Naive B cell (primary cell): ENCODE results near the gene PDRG1. TPM values are rescaled to one million over a fixed set of nuclear protein-coding genes. Genes with fewer than 3 reads are reported as not detected.
A peak's percentile ranks its signal among the peaks of the same experiment; 100 is the strongest.
"Not testable (repeated sequence)": the region's sequence is repeated elsewhere in the genome, so short reads cannot be mapped to it uniquely, and the experiment has no call there.

Experiments used
- ATAC-seq, 2 donors: fragments of 150-1000 bp; cut with Tn5 transposase; 2 replicates each; pipeline ENCODE4 v1.10.0; 2021; ENCODE audit warnings: low read depth in 2 of 2, mild to moderate bottlenecking in 2 of 2, moderate library complexity in 2 of 2
- DNase-seq: peaks from one replicate; pipeline ENCODE4 v3.0.0; 2022
- H3K27ac Mint-ChIP-seq, 6 donors: one replicate each; pipeline ENCODE4 v1.8.0; 2020 to 2022; ENCODE audit warnings: mild to moderate bottlenecking in 6 of 6, mixed read lengths in 6 of 6, moderate library complexity in 5 of 6, inconsistent platforms in 2 of 6
- H3K27me3 Mint-ChIP-seq, 3 donors: one replicate each; pipeline ENCODE4 v1.8.0; 2021 to 2022; ENCODE audit warnings: mixed read lengths in 3 of 3, mild to moderate bottlenecking in 1 of 3
- H3K36me3 Mint-ChIP-seq, 2 donors: one replicate each; pipeline ENCODE4 v1.8.0; 2020 to 2022; ENCODE audit warnings: mixed read lengths in 2 of 2, inconsistent platforms in 1 of 2, mild to moderate bottlenecking in 1 of 2
- H3K4me1 Mint-ChIP-seq, 3 donors: one replicate each; pipeline ENCODE4 v1.8.0; 2020 to 2022; ENCODE audit warnings: mixed read lengths in 3 of 3, inconsistent platforms in 1 of 3, mild to moderate bottlenecking in 1 of 3, moderate library complexity in 1 of 3
- H3K4me3 Mint-ChIP-seq, 8 donors: one replicate each; pipeline ENCODE4 v1.8.0; 2020 to 2022; ENCODE audit warnings: mild to moderate bottlenecking in 8 of 8, mixed read lengths in 8 of 8, moderate library complexity in 8 of 8, inconsistent platforms in 2 of 8
- H3K9me3 Mint-ChIP-seq, 7 donors: one replicate each; pipeline ENCODE4 v1.8.0; 2020 to 2022; ENCODE audit warnings: mixed read lengths in 7 of 7, mild to moderate bottlenecking in 5 of 7, inconsistent platforms in 2 of 7, moderate library complexity in 1 of 7
- polyA plus RNA-seq, 6 donors: library from polyadenylated mRNA; unstranded; fragments of 300-500 nt; fragmentation: Illumina TruSeq; gene quantifications; one replicate each; pipeline ENCODE4 v1.2.3, GENCODE V29; 2021; ENCODE audit warnings: low read depth in 6 of 6

Gene PDRG1
- polyA plus RNA-seq, 6 donors from 2014 or later = 16.3 to 27.4 (median 20.8) TPM

DNA sequence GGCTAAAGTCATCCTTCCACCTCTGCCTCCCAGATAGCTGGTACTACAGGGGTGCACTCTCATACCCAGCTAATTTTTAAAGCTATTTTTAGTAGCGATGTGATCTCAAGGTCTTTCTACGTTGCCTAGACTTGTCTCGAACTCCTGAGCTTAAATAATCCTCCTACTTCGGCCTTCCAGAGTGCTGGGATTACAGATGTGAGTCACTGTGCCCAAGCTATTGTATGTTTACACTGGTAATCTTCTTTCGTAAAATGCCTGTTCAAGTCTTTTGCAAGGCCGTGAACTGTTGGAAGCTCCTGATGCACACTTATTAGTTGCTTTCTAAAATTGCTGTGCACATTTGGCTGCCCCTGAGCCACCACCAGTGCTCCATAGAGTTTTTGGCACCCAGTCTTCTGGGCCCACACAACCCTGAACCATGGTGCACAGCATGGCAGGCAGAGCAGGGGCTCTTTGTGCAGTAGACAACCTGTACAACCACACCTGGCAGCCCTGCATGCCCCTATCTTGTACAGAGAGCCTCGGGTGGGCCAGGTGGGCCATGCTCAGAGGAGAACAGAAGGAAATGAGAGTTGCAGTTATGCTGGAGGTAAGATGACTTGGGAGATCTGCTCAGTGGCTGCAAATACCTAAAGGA, 33.3 kb downstream of the PDRG1 start:
- ATAC-seq (no peak), DNase-seq (no peak)
- Mint-ChIP-seq H3K27ac (peak overlapping the region in 1 of 6 donors; percentile 38), H3K4me3 (no peak overlapping the region), H3K27me3 (peaks cover 0 to 26% (median 7%) of the 10 kb centered on the region in 3 donors), H3K9me3 (no peaks in the 10 kb centered on the region), H3K4me1 (peaks cover 5 to 13% (median 10%) of the 10 kb centered on the region in 3 donors), H3K36me3 (no peaks in the 10 kb centered on the region)

- not testable (repeated sequence) for H3K36me3 Mint-ChIP-seq, H3K4me3 Mint-ChIP-seq, DNase-seq, H3K9me3 Mint-ChIP-seq, ATAC-seq
- Mint-ChIP-seq H3K27me3 (peaks cover 0 to 20% (median under 1%) of the 10 kb centered on the region in 3 donors), H3K27ac (peak overlapping the region in 1 of 6 donors; percentile 75), H3K4me1 (peaks cover 0 to 11% (median 10%) of the 10 kb centered on the region in 3 donors)
Measured at GRCh38 chr20:31917962-31918412, 33.9 kb downstream of the PDRG1 start.

DNA sequence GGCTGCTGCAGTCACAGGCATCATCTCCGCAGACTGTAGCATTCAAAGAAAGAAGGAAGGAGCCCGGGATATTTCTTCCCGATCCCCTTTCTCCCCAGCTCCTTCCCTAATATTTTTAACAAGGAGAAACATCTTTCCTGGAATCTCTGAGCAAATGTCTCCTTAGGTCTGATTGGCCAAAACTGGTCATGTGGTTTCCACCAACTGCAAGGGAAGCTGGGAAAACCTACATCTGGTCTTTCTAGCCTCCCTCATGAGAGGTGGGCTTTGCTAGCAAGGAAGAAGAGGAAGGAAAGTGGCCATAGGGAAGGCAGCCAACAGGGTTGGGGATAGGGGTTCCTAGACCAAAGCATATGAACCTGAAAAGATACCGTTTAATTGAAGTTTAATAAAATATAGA, 35.1 kb downstream of the PDRG1 start:
- Mint-ChIP-seq H3K36me3 (no peaks in the 10 kb centered on the region), H3K4me3 (peak overlapping the region in 1 of 8 donors; percentile 31), H3K9me3 (no peaks in the 10 kb centered on the region), H3K27ac (no peak overlapping the region), H3K27me3 (peaks cover 0 to 15% (median 0%) of the 10 kb centered on the region in 3 donors), H3K4me1 (peaks cover 0 to 11% (median 10%) of the 10 kb centered on the region in 3 donors)
- DNase-seq (no peak), ATAC-seq (no peak)

DNA sequence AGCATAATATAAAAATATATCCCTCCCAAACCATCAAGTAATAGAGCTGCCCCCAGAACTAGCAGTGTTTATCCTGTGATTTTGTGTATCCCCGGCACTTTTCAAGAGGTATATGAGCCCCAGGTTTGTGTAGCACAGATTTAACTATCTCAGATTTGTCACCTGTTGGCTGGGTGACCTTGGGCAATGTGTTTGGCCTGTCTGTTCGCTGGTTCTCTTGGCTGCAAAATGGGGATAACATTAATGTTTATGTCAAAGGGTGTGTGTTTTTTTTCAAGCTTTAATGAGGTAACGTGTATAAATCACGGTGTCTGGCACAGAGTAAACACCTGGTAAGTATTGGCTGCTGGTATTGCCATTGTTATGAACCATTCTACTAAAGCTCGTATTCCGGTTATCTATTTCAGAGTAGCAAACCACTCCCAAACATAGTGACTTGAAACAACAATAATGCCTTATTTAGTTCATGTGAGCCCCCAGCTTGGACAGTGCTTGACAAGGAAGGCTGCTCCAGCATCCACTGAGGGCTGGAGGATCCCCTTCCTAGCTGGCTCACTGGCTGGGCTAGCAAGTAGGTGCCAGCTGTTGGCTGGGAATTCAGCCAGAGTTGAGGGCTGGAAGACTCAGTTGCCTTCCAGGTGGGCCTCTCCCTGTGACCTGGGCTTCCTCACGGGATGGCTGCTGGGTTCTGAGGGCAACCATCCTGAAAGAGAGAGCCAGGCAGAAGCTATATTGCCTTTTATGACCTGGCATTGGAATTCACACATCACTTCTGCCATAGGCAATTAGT, 36.2 kb downstream of the PDRG1 start:
- Mint-ChIP-seq H3K36me3 (no peaks in the 10 kb centered on the region), H3K4me1 (peaks cover 0 to 11% (median 10%) of the 10 kb centered on the region in 3 donors), H3K4me3 (no peak overlapping the region), H3K9me3 (no peaks in the 10 kb centered on the region), H3K27me3 (peaks cover 0 to 12% (median 0%) of the 10 kb centered on the region in 3 donors), H3K27ac (no peak overlapping the region)
- ATAC-seq (no peak), DNase-seq (no peak)

GRCh38 chr20:31914170-31914569, 37.7 kb downstream of the PDRG1 start:
- Mint-ChIP-seq H3K4me3 (no peak overlapping the region), H3K4me1 (peaks cover 0 to 11% (median 10%) of the 10 kb centered on the region in 3 donors), H3K27me3 (no peaks in the 10 kb centered on the region), H3K27ac (no peak overlapping the region), H3K9me3 (no peaks in the 10 kb centered on the region), H3K36me3 (no peaks in the 10 kb centered on the region)
- DNase-seq = no peak
- no peak for ATAC-seq

DNA sequence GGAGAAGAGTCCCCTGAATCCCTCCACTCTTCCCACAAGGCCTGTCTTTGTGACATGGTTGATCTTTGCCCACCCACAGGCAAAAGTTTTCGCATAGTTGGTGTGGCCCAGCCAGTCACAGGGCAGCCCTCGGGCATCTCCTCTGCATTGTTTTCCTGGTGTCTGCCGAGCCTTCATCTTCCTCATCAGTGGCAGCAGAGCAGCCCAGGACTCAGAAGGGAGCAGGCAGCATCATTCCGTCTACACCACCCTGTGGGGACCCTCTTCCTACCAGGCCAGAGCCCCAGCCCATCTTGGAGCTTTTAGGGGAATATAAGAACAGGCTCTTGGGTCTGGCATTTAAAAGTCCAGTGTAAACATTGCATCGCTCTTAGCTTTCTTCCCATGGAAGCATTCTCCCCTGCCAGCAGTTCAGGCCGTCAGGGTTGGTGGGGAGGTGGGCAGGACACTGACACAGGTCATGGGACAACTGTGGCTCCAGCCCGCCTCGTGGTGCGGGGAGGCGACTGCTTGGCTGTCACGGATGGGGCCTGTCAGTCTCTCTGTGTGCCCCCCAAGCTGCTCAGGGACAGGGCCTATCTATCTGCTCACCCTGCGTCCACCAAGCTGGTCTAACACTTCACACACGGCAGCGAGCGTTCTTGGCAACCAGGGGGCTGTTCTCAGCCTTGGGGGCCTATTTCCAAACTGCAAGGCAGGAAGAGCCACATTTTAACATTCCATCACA, 38.3 kb downstream of the PDRG1 start:
- no peaks in the 10 kb centered on the region for H3K9me3 Mint-ChIP-seq
- no peak overlapping the region for H3K4me3 Mint-ChIP-seq
- no peak overlapping the region for H3K27ac Mint-ChIP-seq
- ATAC-seq (no peak), DNase-seq (no peak)
- no peaks in the 10 kb centered on the region for H3K27me3 Mint-ChIP-seq
- peaks cover 0 to 11% (median 8%) of the 10 kb centered on the region in 3 donors for H3K4me1 Mint-ChIP-seq
- H3K36me3 Mint-ChIP-seq = no peaks in the 10 kb centered on the region

GRCh38 chr20:31910071-31910803, 41.6 kb downstream of the PDRG1 start:
- Mint-ChIP-seq H3K9me3 (no peaks in the 10 kb centered on the region), H3K4me1 (no peaks in the 10 kb centered on the region), H3K27ac (no peak overlapping the region), H3K4me3 (no peak overlapping the region), H3K27me3 (no peaks in the 10 kb centered on the region), H3K36me3 (no peaks in the 10 kb centered on the region)
- DNase-seq (no peak), ATAC-seq (no peak)

- no peaks in the 10 kb centered on the region for H3K4me1 Mint-ChIP-seq
- no peaks in the 10 kb centered on the region for H3K9me3 Mint-ChIP-seq
- DNase-seq (no peak), ATAC-seq (no peak)
- no peaks in the 10 kb centered on the region for H3K36me3 Mint-ChIP-seq
- no peak overlapping the region for H3K27ac Mint-ChIP-seq
- H3K27me3 Mint-ChIP-seq = no peaks in the 10 kb centered on the region
- no peak overlapping the region for H3K4me3 Mint-ChIP-seq
Measured at GRCh38 chr20:31909253-31910070, 42.4 kb downstream of the PDRG1 start.

- DNase-seq (no peak), ATAC-seq (no peak)
- H3K4me3 Mint-ChIP-seq = no peak overlapping the region
- H3K36me3 Mint-ChIP-seq = no peaks in the 10 kb centered on the region
- no peaks in the 10 kb centered on the region for H3K9me3 Mint-ChIP-seq
- no peak overlapping the region for H3K27ac Mint-ChIP-seq
- H3K27me3 Mint-ChIP-seq = no peaks in the 10 kb centered on the region
- H3K4me1 Mint-ChIP-seq = no peaks in the 10 kb centered on the region
Measured at GRCh38 chr20:31908424-31908823, 43.4 kb downstream of the PDRG1 start.

DNA sequence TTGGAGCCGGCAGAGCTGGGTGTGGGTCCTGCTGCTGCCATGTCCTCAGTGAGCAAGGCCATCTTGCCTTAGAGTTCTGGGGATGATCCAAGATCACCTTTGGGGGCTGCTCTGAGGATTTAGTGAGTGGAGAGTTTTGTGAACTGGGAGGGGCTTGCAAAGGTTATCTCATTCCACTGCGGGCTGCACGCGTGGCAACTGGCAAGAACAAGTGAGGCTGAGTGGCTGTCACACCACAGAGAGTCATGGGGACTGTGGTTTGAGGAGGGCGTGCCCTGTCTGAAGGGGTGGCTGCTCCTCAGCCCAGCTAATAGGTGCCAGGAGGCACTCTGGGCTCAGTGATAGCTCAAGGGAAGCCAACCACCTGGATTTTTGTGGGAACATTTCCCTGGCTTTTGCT, 43.8 kb downstream of the PDRG1 start:
- no peaks in the 10 kb centered on the region for H3K9me3 Mint-ChIP-seq
- H3K4me1 Mint-ChIP-seq = no peaks in the 10 kb centered on the region
- no peaks in the 10 kb centered on the region for H3K27me3 Mint-ChIP-seq
- H3K27ac Mint-ChIP-seq = no peak overlapping the region
- no peak for ATAC-seq
- no peak overlapping the region for H3K4me3 Mint-ChIP-seq
- DNase-seq = no peak
- no peaks in the 10 kb centered on the region for H3K36me3 Mint-ChIP-seq

GRCh38 chr20:31907046-31907445, 44.8 kb downstream of the PDRG1 start:
- Mint-ChIP-seq H3K4me3 (no peak overlapping the region), H3K9me3 (no peaks in the 10 kb centered on the region), H3K36me3 (no peaks in the 10 kb centered on the region), H3K27ac (peak overlapping the region in 1 of 6 donors; percentile 47), H3K27me3 (no peaks in the 10 kb centered on the region), H3K4me1 (no peaks in the 10 kb centered on the region)
- no peak for ATAC-seq
- no peak for DNase-seq

DNA sequence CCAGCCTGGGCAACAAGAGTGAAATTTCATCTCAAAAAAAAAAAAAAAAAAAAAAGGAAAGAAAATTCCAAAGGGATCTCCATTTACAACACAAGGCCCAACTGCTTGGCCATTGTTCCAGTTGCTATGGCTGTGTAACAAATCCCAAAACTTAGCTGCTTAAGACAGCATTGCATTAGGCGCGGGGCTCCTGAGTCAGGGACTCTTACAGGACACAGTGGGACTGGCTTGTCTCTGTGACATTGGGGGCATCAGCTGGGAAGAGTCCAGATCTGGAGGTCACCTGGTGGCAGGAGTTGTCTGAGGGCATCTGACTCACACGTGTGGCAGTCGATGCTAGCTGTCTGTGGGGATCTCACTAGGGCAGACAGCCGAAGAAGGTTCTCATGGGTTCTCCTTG, 45.8 kb downstream of the PDRG1 start:
- no peak for DNase-seq
- no peaks in the 10 kb centered on the region for H3K27me3 Mint-ChIP-seq
- H3K9me3 Mint-ChIP-seq = no peaks in the 10 kb centered on the region
- no peaks in the 10 kb centered on the region for H3K4me1 Mint-ChIP-seq
- no peak overlapping the region for H3K27ac Mint-ChIP-seq
- H3K36me3 Mint-ChIP-seq = no peaks in the 10 kb centered on the region
- H3K4me3 Mint-ChIP-seq = no peak overlapping the region
- no peak for ATAC-seq
